Uterus (tissue), 4 donors: ENCODE measurements around the gene MRTFB. TPM values are rescaled to one million over a fixed set of nuclear protein-coding genes. Genes with fewer than 3 reads are reported as not detected.

Source experiments
- DNase-seq, 2 donors: peaks; one replicate each; pipeline ENCODE4 v3.0.0-alpha.2; 2019 to 2020
- H3K27ac ChIP-seq, 2 donors: fragments of 200-600 bp; sonication (generic); 1 replicate in 1 of 2; 2 replicates in 1 of 2; pipeline ENCODE4 v1.5.1; 2016 to 2018
- H3K27me3 ChIP-seq, 2 donors: fragments of 200-600 bp; sonication (generic); one replicate each; pipeline ENCODE4 v1.5.1; 2018 to 2019; ENCODE audit warnings: control low read depth in 1 of 2
- H3K36me3 ChIP-seq, 2 donors: fragments of 200-600 bp; sonication (generic); one replicate each; pipeline ENCODE4 v1.5.1; 2019; ENCODE audit warnings: control low read depth in 1 of 2
- H3K4me1 ChIP-seq, 2 donors: fragments of 200-600 bp; sonication (generic); one replicate each; pipeline ENCODE4 v1.5.1; 2018 to 2019; ENCODE audit warnings: control low read depth in 1 of 2
- H3K4me3 ChIP-seq, 2 donors: fragments of 200-600 bp; sonication (generic); 1 replicate in 1 of 2; 2 replicates in 1 of 2; pipeline ENCODE4 v1.5.1; 2018 to 2019; ENCODE audit warnings: mild to moderate bottlenecking in 1 of 2
- H3K9me3 ChIP-seq, 2 donors: fragments of 200-600 bp; sonication (generic); one replicate each; pipeline ENCODE4 v1.5.1; 2019; ENCODE audit warnings: control low read depth in 1 of 2
- POLR2A ChIP-seq, 2 donors: fragments of 450-650 bp; IDR thresholded peaks; one replicate each; pipeline ENCODE4 v1.6.1; 2016; ENCODE audit warnings: antibody characterized with exemption in 2 of 2, mild to moderate bottlenecking in 1 of 2, moderate library complexity in 1 of 2
- intact Hi-C: fragments of 100-400 bp; cut with DNase I; formaldehyde crosslinking; loops from one replicate; pipeline ENCODE4 v1.15.1; 2023; ENCODE audit warnings: low total_unique reads
- total RNA-seq, 4 donors: library from RNA; depleted of rRNA in 3 of 4; stranded (reverse); fragments of >200 nt in 3 of 4; gene quantifications; one replicate each; pipeline versions ENCODE4 v1.1.0 to v1.2.4, GENCODE V29; 2014 to 2023
- TF ChIP-seq, protein P1 (sequence below), 4 experiments: fragments of 200-600 bp in 2 of 4; fragments of 450-650 bp in 2 of 4; sonication (generic) in 2 of 4; IDR thresholded peaks; one replicate each; pipeline ENCODE4 v1.5.1; 2016 to 2019; ENCODE audit warnings: antibody characterized with exemption in 4 of 4, mild to moderate bottlenecking in 2 of 4, moderate library complexity in 1 of 4
- donor health status: DM: yes; HTN: yes; CAD: no.

The MRTFB gene
- total RNA-seq, 4 donors from 2014 or later, result 49.8 to 178 (median 75.1) TPM

DNA sequence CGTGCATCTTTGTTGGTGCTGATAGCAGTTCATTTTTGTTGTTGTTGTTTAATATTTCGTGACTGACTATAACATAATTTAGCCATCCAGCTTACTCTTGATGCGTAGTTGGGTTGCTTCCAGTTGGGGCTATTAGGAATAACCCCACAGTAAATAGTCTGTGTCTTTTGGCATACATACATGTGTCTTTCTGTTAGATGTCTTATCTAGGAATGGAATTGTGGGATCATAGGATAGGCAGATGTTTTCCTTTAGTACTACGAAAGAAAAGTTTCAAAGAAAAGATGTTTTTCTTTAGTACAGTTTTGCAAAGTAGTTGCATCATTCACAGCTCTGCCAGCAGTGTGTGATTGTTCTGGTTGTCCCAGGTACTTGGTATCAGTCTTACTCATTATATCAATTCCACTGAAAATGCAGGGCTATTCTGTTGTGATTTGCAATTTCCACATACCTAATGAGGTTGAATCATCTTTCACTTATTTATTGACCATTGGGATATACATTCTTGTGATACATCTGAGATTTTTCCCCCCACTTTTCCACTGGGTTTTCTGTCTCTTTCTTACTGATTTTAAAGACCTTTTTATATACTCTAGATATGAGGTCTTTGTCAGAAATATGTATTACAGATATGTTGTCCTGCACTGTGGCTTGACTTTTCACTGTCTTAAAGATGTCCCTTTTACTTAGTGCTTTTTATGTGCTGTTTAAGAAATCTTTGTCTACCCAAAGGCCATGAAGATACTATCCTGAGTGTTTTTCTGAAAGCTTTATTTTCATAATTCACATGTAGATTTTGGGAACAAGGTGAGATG is 173.3 kb downstream of the MRTFB start:
- H3K4me1 ChIP-seq, result no peaks in the 10 kb centered on the region
- intact Hi-C loops, result loop anchor here (5.0 kb wide), 1 partner anchor 288 kb away; no protein-coding TSS in a partner anchor
- H3K27me3 ChIP-seq, result no peaks in the 10 kb centered on the region
- H3K9me3 ChIP-seq, result no peaks in the 10 kb centered on the region
- H3K36me3 ChIP-seq, result no peaks in the 10 kb centered on the region
- H3K4me3 ChIP-seq, result no peak overlapping the region
- no peak for DNase-seq
- TF ChIP-seq, protein P1, sequence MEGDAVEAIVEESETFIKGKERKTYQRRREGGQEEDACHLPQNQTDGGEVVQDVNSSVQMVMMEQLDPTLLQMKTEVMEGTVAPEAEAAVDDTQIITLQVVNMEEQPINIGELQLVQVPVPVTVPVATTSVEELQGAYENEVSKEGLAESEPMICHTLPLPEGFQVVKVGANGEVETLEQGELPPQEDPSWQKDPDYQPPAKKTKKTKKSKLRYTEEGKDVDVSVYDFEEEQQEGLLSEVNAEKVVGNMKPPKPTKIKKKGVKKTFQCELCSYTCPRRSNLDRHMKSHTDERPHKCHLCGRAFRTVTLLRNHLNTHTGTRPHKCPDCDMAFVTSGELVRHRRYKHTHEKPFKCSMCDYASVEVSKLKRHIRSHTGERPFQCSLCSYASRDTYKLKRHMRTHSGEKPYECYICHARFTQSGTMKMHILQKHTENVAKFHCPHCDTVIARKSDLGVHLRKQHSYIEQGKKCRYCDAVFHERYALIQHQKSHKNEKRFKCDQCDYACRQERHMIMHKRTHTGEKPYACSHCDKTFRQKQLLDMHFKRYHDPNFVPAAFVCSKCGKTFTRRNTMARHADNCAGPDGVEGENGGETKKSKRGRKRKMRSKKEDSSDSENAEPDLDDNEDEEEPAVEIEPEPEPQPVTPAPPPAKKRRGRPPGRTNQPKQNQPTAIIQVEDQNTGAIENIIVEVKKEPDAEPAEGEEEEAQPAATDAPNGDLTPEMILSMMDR (IDR thresholded peaks at IDR 0.05), result no peak
- TF ChIP-seq POLR2A (IDR thresholded peaks at IDR 0.05), result no peak
- no peak overlapping the region for H3K27ac ChIP-seq

DNA sequence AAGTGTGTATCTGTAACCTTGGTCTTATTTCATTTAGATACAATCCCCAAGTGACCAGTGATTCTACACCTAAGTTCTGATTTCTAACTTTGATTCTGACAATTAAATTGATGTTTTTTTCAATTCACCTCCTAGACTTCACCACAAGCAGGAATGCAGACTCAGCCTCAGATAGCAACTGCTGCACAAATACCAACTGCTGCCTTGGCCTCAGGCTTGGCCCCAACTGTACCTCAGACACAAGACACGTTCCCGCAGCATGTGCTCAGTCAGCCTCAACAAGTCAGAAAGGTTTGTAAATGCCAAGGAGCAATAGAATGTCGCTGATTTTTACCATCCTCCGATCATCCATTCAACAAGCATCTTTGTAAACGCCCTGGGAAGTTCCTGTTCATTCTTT is 177.7 kb downstream of the MRTFB start:
- DNase-seq, result no peak
- intact Hi-C loops, result loop anchor here (5.0 kb wide), 1 partner anchor 284 kb away; no protein-coding TSS in a partner anchor
- Histone ChIP-seq H3K27me3 (no peaks in the 10 kb centered on the region), H3K4me1 (no peaks in the 10 kb centered on the region), H3K36me3 (no peaks in the 10 kb centered on the region), H3K9me3 (no peaks in the 10 kb centered on the region), H3K4me3 (no peak overlapping the region), H3K27ac (no peak overlapping the region)
- TF ChIP-seq, protein P1 (IDR thresholded peaks at IDR 0.05), result no peak
- no peak for TF ChIP-seq POLR2A (IDR thresholded peaks at IDR 0.05)

DNA sequence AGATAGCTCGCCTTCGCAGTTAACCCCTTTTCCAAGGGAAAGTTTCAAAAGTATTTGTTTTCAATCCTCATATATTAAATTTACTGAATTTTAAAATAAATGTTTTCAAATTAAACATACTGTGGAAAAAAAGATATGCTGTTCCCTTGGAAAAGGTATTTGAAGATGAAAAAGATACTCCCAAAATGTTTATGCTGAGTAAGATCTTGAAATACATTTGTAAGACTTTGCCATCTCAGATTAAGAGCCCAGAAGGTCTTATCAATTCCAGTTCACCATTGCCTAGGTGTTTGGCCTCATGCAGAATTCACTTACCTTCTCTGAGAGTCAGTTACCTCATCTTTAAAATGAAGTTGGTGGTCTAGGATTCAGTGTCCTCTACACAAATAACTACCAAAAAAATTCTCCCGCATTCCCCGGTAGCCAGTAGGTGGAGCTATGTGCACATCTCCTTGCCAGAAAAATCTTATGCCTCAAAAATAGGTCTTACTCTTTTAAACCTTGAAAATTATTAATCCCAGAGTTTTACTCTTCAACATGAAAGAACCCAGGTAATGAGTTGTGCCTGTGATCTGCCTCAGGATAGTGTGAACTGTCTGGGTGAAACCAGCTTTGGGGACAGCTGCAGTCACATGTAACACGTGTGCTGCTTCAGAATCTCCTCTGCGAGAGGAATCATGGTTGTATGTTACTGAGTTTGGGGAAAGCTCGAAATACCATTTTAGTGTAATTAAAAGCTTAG is 178.3 kb downstream of the MRTFB start:
- Histone ChIP-seq H3K27ac (no peak overlapping the region), H3K36me3 (no peaks in the 10 kb centered on the region), H3K9me3 (no peaks in the 10 kb centered on the region), H3K4me3 (no peak overlapping the region), H3K27me3 (no peaks in the 10 kb centered on the region), H3K4me1 (no peaks in the 10 kb centered on the region)
- TF ChIP-seq, protein P1 (IDR thresholded peaks at IDR 0.05), result peak; percentile 63 to 88 (median 72)
- no peak for TF ChIP-seq POLR2A (IDR thresholded peaks at IDR 0.05)
- intact Hi-C loops, result loop anchor here (5.0 kb wide), 1 partner anchor 283 kb away; no protein-coding TSS in a partner anchor
- peak; percentile 48 to 49 for DNase-seq

DNA sequence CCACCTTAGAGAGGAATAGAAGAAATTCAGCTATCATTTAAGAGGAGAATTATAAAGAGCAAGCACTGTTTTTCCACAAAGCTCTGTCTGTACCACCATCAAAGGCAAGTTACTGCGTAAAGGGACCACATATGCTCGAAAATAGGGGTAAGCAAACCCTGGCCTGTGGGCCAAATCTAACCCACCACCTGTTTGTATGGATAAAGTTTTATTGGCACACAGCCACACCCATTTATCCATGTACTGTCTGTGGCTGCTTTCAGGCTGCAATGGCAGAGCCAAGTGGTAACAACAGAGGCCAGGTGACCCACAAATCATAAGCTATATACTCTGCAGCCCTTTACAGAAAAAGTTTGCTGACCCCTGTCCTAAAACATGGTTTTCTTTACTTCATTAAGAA is 180.3 kb downstream of the MRTFB start:
- intact Hi-C loops, result no loop called here
- Histone ChIP-seq H3K9me3 (no peaks in the 10 kb centered on the region), H3K27me3 (no peaks in the 10 kb centered on the region), H3K27ac (no peak overlapping the region), H3K36me3 (no peaks in the 10 kb centered on the region), H3K4me1 (no peaks in the 10 kb centered on the region), H3K4me3 (no peak overlapping the region)
- TF ChIP-seq, protein P1 (IDR thresholded peaks at IDR 0.05), result no peak
- TF ChIP-seq POLR2A (IDR thresholded peaks at IDR 0.05), result no peak
- DNase-seq, result no peak

DNA sequence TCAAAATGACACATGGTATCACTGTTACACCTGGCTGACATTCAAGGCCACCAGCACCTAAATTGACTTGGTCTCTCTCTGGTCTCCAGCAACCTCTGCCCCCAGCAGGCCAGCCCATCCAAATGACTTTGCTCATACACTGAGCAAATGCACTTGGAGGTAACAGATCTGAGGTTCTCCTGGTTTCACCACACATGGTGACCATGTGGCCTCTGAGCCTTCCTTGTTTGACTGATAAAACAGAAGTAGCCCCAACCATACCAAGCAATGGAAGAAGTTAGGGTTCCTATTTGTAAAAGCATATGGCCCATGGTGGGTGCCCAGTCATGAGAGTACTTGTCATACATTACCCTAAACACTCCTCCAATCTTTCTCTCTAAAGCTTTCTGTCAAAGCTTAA is 181.7 kb downstream of the MRTFB start:
- Histone ChIP-seq H3K27ac (no peak overlapping the region), H3K4me1 (no peaks in the 10 kb centered on the region), H3K36me3 (no peaks in the 10 kb centered on the region), H3K4me3 (no peak overlapping the region), H3K27me3 (no peaks in the 10 kb centered on the region), H3K9me3 (no peaks in the 10 kb centered on the region)
- intact Hi-C loops, result no loop called here
- no peak for TF ChIP-seq POLR2A (IDR thresholded peaks at IDR 0.05)
- TF ChIP-seq, protein P1 (IDR thresholded peaks at IDR 0.05), result no peak
- no peak for DNase-seq
